BJ (cell line): ENCODE results near the gene NMUR1. TPM values are rescaled to one million over a fixed set of nuclear protein-coding genes. Genes with fewer than 3 reads are reported as not detected.

Source experiments
- CTCF ChIA-PET: fragments of 350-600 bp; formaldehyde crosslinking; extraction: SDS; loops from one replicate; lab custom pipeline; 2021; ENCODE audit warnings: antibody characterized with exemption, inconsistent platforms; lab: Yijun Ruan, JAX
- POLR2A ChIA-PET: fragments of 300-600 bp; sonication (Branson Sonifier 250); formaldehyde crosslinking; extraction: SDS; loops from one replicate; lab custom pipeline; 2021; ENCODE audit warnings: antibody characterized with exemption; lab: Charles Lee
- DNase-seq: peaks from one replicate; pipeline ENCODE4 v3.0.0-alpha.2; 2011; ENCODE audit warnings: low read depth
- H3K27me3 ChIP-seq: 2 replicates; pipeline ENCODE4 v1.6.0; 2011; ENCODE audit warnings: low read length; ENCODE audit not compliant: control insufficient read depth, insufficient read depth
- H3K36me3 ChIP-seq: 2 replicates; pipeline ENCODE4 v1.5.1; 2011; ENCODE audit warnings: low read length; ENCODE audit not compliant: control insufficient read depth, insufficient read depth
- H3K4me3 ChIP-seq: 2 replicates; pipeline ENCODE4 v1.5.1; 2011; ENCODE audit warnings: low read depth, mild to moderate bottlenecking, control low read depth, low read length
- polyA plus RNA-seq: library from polyadenylated mRNA; depleted of rRNA; stranded (reverse); fragments of >200 nt; gene quantifications from 2 replicates; pipeline ENCODE4 v1.2.3, GENCODE V29; 2011; rRNA removed
- small RNA-seq: library from RNA; depleted of rRNA; stranded (forward); fragments of <200 nt; gene quantifications from one replicate; pipeline ENCODE3, GENCODE V24; 2012; ENCODE audit warnings: low replicate concordance, low read depth; ENCODE audit not compliant: insufficient read length
- TF ChIP-seq, protein P1 (sequence below): IDR thresholded peaks from 2 replicates; pipeline ENCODE4 v1.5.1; 2011; ENCODE audit warnings: low read depth, mild to moderate bottlenecking, control low read depth, inconsistent platforms, low read length, moderate library complexity; ENCODE audit not compliant: insufficient read depth

Gene NMUR1
- polyA plus RNA-seq, 1 experiment: not detected

DNA sequence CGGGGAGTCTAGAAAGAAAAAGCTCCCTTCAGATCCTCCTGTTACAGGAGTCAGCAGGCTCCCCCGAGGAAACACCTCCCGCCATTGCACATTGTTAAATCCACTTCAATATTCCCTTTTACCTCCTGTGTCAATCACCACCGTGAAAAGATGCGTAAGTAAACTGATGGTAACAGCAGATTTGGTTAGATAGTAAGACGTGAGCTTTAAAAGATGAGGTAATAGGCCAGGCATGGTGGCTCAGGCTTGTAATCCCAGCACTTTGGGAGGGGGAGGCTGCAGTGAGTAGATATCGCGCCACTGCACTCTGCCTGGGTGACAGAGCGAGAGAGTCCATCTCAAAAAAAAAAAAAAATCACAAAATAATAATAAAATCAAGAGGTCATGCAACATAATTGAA is 50.8 kb downstream of the NMUR1 start:
- DNase-seq: no peak
- ChIA-PET POLR2A (no interaction called here), CTCF (interaction anchor here (0.6 to 4.9 kb wide), 4 partner anchors 12 to 79 kb away, joined by 3 to 25 read pairs (median 4); no protein-coding TSS in a partner anchor)
- Histone ChIP-seq H3K36me3 (no peaks in the 10 kb centered on the region), H3K4me3 (no peak overlapping the region), H3K27me3 (no peaks in the 10 kb centered on the region)
- TF ChIP-seq, protein P1, sequence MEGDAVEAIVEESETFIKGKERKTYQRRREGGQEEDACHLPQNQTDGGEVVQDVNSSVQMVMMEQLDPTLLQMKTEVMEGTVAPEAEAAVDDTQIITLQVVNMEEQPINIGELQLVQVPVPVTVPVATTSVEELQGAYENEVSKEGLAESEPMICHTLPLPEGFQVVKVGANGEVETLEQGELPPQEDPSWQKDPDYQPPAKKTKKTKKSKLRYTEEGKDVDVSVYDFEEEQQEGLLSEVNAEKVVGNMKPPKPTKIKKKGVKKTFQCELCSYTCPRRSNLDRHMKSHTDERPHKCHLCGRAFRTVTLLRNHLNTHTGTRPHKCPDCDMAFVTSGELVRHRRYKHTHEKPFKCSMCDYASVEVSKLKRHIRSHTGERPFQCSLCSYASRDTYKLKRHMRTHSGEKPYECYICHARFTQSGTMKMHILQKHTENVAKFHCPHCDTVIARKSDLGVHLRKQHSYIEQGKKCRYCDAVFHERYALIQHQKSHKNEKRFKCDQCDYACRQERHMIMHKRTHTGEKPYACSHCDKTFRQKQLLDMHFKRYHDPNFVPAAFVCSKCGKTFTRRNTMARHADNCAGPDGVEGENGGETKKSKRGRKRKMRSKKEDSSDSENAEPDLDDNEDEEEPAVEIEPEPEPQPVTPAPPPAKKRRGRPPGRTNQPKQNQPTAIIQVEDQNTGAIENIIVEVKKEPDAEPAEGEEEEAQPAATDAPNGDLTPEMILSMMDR: no peak

DNA sequence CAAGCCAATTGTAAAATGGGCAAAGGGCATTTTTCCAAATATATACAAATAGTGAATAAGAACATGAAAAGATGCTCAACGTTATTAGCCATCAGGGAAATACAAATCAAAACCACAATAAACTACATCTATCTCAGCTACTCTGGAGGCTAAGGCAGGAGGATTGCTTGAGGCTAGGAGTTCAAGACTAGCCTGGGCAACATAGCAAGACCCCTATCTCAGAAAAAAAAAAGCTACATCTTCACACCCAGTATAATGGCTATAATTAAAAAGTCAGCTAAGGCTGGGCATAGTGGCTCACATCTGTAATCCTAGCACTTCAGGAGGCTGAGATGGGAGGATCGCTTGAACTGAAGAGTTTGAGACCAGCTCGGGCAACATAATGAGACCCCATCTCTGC is 53.3 kb downstream of the NMUR1 start:
- no peak for DNase-seq
- ChIA-PET POLR2A (interaction anchor here (0.6 kb wide), 1 partner anchor 9 kb away, joined by 4 read pairs; no protein-coding TSS in a partner anchor), CTCF (interaction anchor here (4.9 kb wide), 1 partner anchor 9 kb away, joined by 25 read pairs; no protein-coding TSS in a partner anchor)
- Histone ChIP-seq H3K27me3 (no peaks in the 10 kb centered on the region), H3K36me3 (no peaks in the 10 kb centered on the region), H3K4me3 (no peak overlapping the region)
- TF ChIP-seq, protein P1: no peak

DNA sequence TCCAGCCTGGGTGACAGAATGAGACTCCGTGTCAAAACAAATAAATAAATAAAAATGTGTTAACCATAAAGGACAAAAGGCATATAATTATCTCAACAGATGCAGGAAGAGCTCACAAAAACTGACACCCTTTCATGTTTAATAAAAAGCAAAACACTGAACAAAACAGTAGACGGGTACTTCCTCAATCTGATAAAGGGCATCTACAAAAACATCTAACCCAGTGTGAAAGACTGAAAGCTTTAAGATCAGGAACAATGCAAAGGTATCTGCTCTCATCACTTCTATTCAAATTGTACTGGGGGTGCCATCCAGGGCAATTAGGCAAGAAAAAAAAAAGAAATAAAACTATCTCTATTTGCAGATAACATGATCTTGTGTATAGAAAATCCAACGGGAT is 54.3 kb downstream of the NMUR1 start:
- ChIA-PET POLR2A (no interaction called here), CTCF (interaction anchor here (0.7 to 4.9 kb wide), 2 partner anchors 8 to 41 kb away, joined by 3 to 25 read pairs; no protein-coding TSS in a partner anchor)
- no peak overlapping the region for H3K4me3 ChIP-seq

More for the DNA sequence above, 54.3 kb downstream of the NMUR1 start:
- H3K27me3 ChIP-seq: no peaks in the 10 kb centered on the region
- DNase-seq: no peak
- H3K36me3 ChIP-seq: no peaks in the 10 kb centered on the region
- TF ChIP-seq, protein P1: no peak

Small RNA genes within 50 kb of the gene (small RNA-seq; reads per million reads assigned to genes)
- gene RNU2-22P: not detected

Other genes starting within 250 kb of the NMUR1 start
- gene B3GNT7, start 134.7 kb downstream of the NMUR1 start, polyA plus RNA-seq: 0.06 and 0.15 TPM in 2 replicates
- gene NCL, start 66.0 kb downstream of the NMUR1 start, polyA plus RNA-seq: 76.9 and 111 TPM in 2 replicates
- gene TEX44, start 62.4 kb upstream of the NMUR1 start, polyA plus RNA-seq: not detected in 2 replicates
- 363 and 447 TPM in 2 replicates for gene PTMA, start 178.1 kb upstream of the NMUR1 start, polyA plus RNA-seq